ENCODE data around the gene TMPRSS7.
"Not testable (repeated sequence)": the region's sequence is repeated elsewhere in the genome, so short reads cannot be mapped to it uniquely, and the experiment has no call there.

Gene TMPRSS7

GRCh38 chr3:112053229-112053628, 18.7 kb downstream of the TMPRSS7 start:
- ATAC-seq (replicated peaks) (no peak), DNase-seq (no peak)
- H3K27ac Mint-ChIP-seq, result peak overlapping the region in 1 of 2 donors; percentile 68
- H3K4me1 Mint-ChIP-seq (ENCODE audit: low read depth in 2 of 2), result peaks cover 0 to 4% of the 10 kb centered on the region in 2 donors
- peaks cover 36 to 48% of the 10 kb centered on the region in 2 donors for H3K27me3 Mint-ChIP-seq
- no peaks in the 10 kb centered on the region for H3K36me3 Mint-ChIP-seq (ENCODE audit: insufficient read depth)
- no peak overlapping the region for H3K4me3 Mint-ChIP-seq
- no peaks in the 10 kb centered on the region for H3K9me3 Mint-ChIP-seq

GRCh38 chr3:112056451-112056929, 22.0 kb downstream of the TMPRSS7 start:
- no peak for DNase-seq
- Mint-ChIP-seq H3K36me3 (ENCODE audit: insufficient read depth) (no peaks in the 10 kb centered on the region), H3K4me3 (no peak overlapping the region), H3K27ac (no peak overlapping the region), H3K9me3 (peaks cover 0 to 3% of the 10 kb centered on the region in 2 donors), H3K4me1 (ENCODE audit: low read depth in 2 of 2) (peaks cover 0 to 4% of the 10 kb centered on the region in 2 donors), H3K27me3 (peaks cover 26 to 34% of the 10 kb centered on the region in 2 donors)
- no peak for ATAC-seq (replicated peaks)

- Mint-ChIP-seq H3K36me3 (ENCODE audit: insufficient read depth) (no peaks in the 10 kb centered on the region), H3K4me3 (no peak overlapping the region), H3K27me3 (peaks cover 12 to 17% of the 10 kb centered on the region in 2 donors), H3K27ac (no peak overlapping the region), H3K4me1 (ENCODE audit: low read depth in 2 of 2) (peaks cover 0 to 4% of the 10 kb centered on the region in 2 donors), H3K9me3 (peaks cover 0 to 3% of the 10 kb centered on the region in 2 donors)
- ATAC-seq (replicated peaks), result no peak
- no peak for DNase-seq
Measured at GRCh38 chr3:112059497-112059896, 25.0 kb downstream of the TMPRSS7 start.

- ATAC-seq (replicated peaks), result no peak
- DNase-seq, result no peak
Measured at GRCh38 chr3:112061152-112061551, 26.6 kb downstream of the TMPRSS7 start.

GRCh38 chr3:112072387-112073060, 38.0 kb downstream of the TMPRSS7 start:
- peak; percentile 40 for ATAC-seq (replicated peaks)
- H3K27ac Mint-ChIP-seq; H3K9me3 Mint-ChIP-seq; H3K36me3 Mint-ChIP-seq (ENCODE audit: insufficient read depth); H3K4me1 Mint-ChIP-seq (ENCODE audit: low read depth in 2 of 2): not testable (repeated sequence)
- DNase-seq, result peak; percentile 6 to 21 (median 20)
- Mint-ChIP-seq H3K27me3 (peaks cover 29 to 57% of the 10 kb centered on the region in 2 donors), H3K4me3 (peak overlapping the region in 1 of 2 donors; percentile 54)

More at GRCh38 chr3:112061152-112061551, 26.6 kb downstream of the TMPRSS7 start:
- H3K36me3 Mint-ChIP-seq (ENCODE audit: insufficient read depth), result no peaks in the 10 kb centered on the region
- peaks cover 0 to 4% of the 10 kb centered on the region in 2 donors for H3K4me1 Mint-ChIP-seq (ENCODE audit: low read depth in 2 of 2)
- no peak overlapping the region for H3K27ac Mint-ChIP-seq
- no peak overlapping the region for H3K4me3 Mint-ChIP-seq
- peaks cover 0 to 3% of the 10 kb centered on the region in 2 donors for H3K9me3 Mint-ChIP-seq
- H3K27me3 Mint-ChIP-seq, result peaks cover 0 to 15% of the 10 kb centered on the region in 2 donors

- Mint-ChIP-seq H3K4me1 (ENCODE audit: low read depth in 2 of 2) (peaks cover 0 to 10% of the 10 kb centered on the region in 2 donors), H3K27me3 (peaks cover 30 to 50% of the 10 kb centered on the region in 2 donors), H3K4me3 (no peak overlapping the region), H3K27ac (no peak overlapping the region), H3K36me3 (ENCODE audit: insufficient read depth) (peaks cover 2% of the 10 kb centered on the region), H3K9me3 (no peaks in the 10 kb centered on the region)
- ATAC-seq (replicated peaks) (no peak), DNase-seq (no peak)
Measured at GRCh38 chr3:112074006-112074405, 39.5 kb downstream of the TMPRSS7 start.

GRCh38 chr3:112074616-112075497, 40.3 kb downstream of the TMPRSS7 start:
- H3K36me3 Mint-ChIP-seq (ENCODE audit: insufficient read depth), result peaks cover 2% of the 10 kb centered on the region
- DNase-seq (no peak), ATAC-seq (replicated peaks) (peak; percentile 66)
- no peak overlapping the region for H3K4me3 Mint-ChIP-seq
- peak overlapping the region in 1 of 2 donors; percentile 77 for H3K27ac Mint-ChIP-seq
- peaks cover 27 to 44% of the 10 kb centered on the region in 2 donors for H3K27me3 Mint-ChIP-seq
- H3K9me3 Mint-ChIP-seq, result no peaks in the 10 kb centered on the region
- H3K4me1 Mint-ChIP-seq (ENCODE audit: low read depth in 2 of 2), result peaks cover 0 to 10% of the 10 kb centered on the region in 2 donors

- no peak for DNase-seq
- ATAC-seq (replicated peaks), result no peak
- no peak overlapping the region for H3K4me3 Mint-ChIP-seq
- no peaks in the 10 kb centered on the region for H3K36me3 Mint-ChIP-seq (ENCODE audit: insufficient read depth)
- H3K27me3 Mint-ChIP-seq, result peaks cover 20 to 21% of the 10 kb centered on the region in 2 donors
- H3K4me1 Mint-ChIP-seq (ENCODE audit: low read depth in 2 of 2), result peaks cover 0 to 3% of the 10 kb centered on the region in 2 donors
- H3K27ac Mint-ChIP-seq, result no peak overlapping the region
- no peaks in the 10 kb centered on the region for H3K9me3 Mint-ChIP-seq
Measured at GRCh38 chr3:112078125-112079083, 43.9 kb downstream of the TMPRSS7 start.

- no peak overlapping the region for H3K27ac Mint-ChIP-seq
Measured at GRCh38 chr3:112083239-112083638, 48.7 kb downstream of the TMPRSS7 start.

GRCh38 chr3:112084980-112085705, 50.6 kb downstream of the TMPRSS7 start:
- ATAC-seq (replicated peaks), result no peak
- Mint-ChIP-seq H3K36me3 (ENCODE audit: insufficient read depth) (no peaks in the 10 kb centered on the region), H3K27ac (no peak overlapping the region), H3K27me3 (peaks cover 21 to 32% of the 10 kb centered on the region in 2 donors), H3K4me3 (peak overlapping the region; percentile 80 to 85), H3K4me1 (ENCODE audit: low read depth in 2 of 2) (peaks cover 0 to 11% of the 10 kb centered on the region in 2 donors), H3K9me3 (no peaks in the 10 kb centered on the region)
- DNase-seq, result no peak

More at GRCh38 chr3:112083239-112083638, 48.7 kb downstream of the TMPRSS7 start:
- H3K27me3 Mint-ChIP-seq, result peaks cover 20 to 25% of the 10 kb centered on the region in 2 donors
- H3K4me1 Mint-ChIP-seq (ENCODE audit: low read depth in 2 of 2), result peaks cover 0 to 11% of the 10 kb centered on the region in 2 donors
- H3K9me3 Mint-ChIP-seq, result no peaks in the 10 kb centered on the region
- no peak for DNase-seq
- ATAC-seq (replicated peaks), result no peak
- H3K4me3 Mint-ChIP-seq, result no peak overlapping the region
- H3K36me3 Mint-ChIP-seq (ENCODE audit: insufficient read depth), result no peaks in the 10 kb centered on the region

GRCh38 chr3:112085735-112086075, 51.2 kb downstream of the TMPRSS7 start:
- Mint-ChIP-seq H3K4me3 (peak overlapping the region; percentile 80 to 85), H3K27ac (peak overlapping the region; percentile 42 to 88), H3K36me3 (ENCODE audit: insufficient read depth) (no peaks in the 10 kb centered on the region), H3K27me3 (peaks cover 18 to 35% of the 10 kb centered on the region in 2 donors), H3K9me3 (no peaks in the 10 kb centered on the region), H3K4me1 (ENCODE audit: low read depth in 2 of 2) (peaks cover 0 to 11% of the 10 kb centered on the region in 2 donors)
- ATAC-seq (replicated peaks), result no peak
- no peak for DNase-seq
